GM12801 (cell line): ENCODE data around the gene FLAD1.

Source experiments
- CTCF ChIP-seq: IDR thresholded peaks from one replicate; pipeline ENCODE4 v1.5.1; 2011; ENCODE audit warnings: control low read depth; ENCODE audit not compliant: insufficient read length; ENCODE audit errors: extremely low read depth

Gene FLAD1

GRCh38 chr1:154982897-154983648 lies at the start of gene FLAD1:
Gene FLAD1, plus strand, starts transcription at chr1:154983344. Its CDS starts 351 bp downstream, at chr1:154983695.
- no peak for TF ChIP-seq CTCF

- no peak for TF ChIP-seq CTCF
Measured at GRCh38 chr1:154934358-154934948, 48.7 kb upstream of the FLAD1 start.

GRCh38 chr1:154935749-154936554 lies 47.2 kb upstream of the FLAD1 start:
- no peak for TF ChIP-seq CTCF

GRCh38 chr1:154936555-154937084 lies 46.5 kb upstream of the FLAD1 start, which contains the start of gene PMVK:
Gene PMVK, minus strand, starts transcription at chr1:154936719. Its CDS starts 34 bp downstream, at chr1:154936685.
- TF ChIP-seq CTCF = no peak

- TF ChIP-seq CTCF = no peak
Measured at GRCh38 chr1:154937085-154937987, 45.8 kb upstream of the FLAD1 start.

- TF ChIP-seq CTCF = no peak
Measured at GRCh38 chr1:154937988-154938386, 45.2 kb upstream of the FLAD1 start.
